ENCODE results near the gene OR2AG2.

OR2AG2 gene

GRCh38 chr11:6736495-6737121, 35.2 kb downstream of the OR2AG2 start:
- no peaks in the 10 kb centered on the region for H3K27me3 ChIP-seq (ENCODE audit: control insufficient read depth, insufficient read depth, low read length)
- H3K4me3 ChIP-seq (ENCODE audit: low read depth, low read length): no peak overlapping the region
- no peaks in the 10 kb centered on the region for H3K9me3 ChIP-seq (ENCODE audit: control insufficient read depth, low read length)
- no peak overlapping the region for H3K9ac ChIP-seq
- no peak overlapping the region for H2AFZ ChIP-seq
- H3K4me2 ChIP-seq (ENCODE audit: low read length): no peak overlapping the region
- H3K79me2 ChIP-seq: no peaks in the 10 kb centered on the region
- TF ChIP-seq CTCF (IDR thresholded peaks at IDR 0.05): no peak
- H3K36me3 ChIP-seq (ENCODE audit: control insufficient read depth, insufficient read depth, low read length): no peaks in the 10 kb centered on the region
- no peaks in the 10 kb centered on the region for H3K4me1 ChIP-seq
- no peak overlapping the region for H3K27ac ChIP-seq

DNA sequence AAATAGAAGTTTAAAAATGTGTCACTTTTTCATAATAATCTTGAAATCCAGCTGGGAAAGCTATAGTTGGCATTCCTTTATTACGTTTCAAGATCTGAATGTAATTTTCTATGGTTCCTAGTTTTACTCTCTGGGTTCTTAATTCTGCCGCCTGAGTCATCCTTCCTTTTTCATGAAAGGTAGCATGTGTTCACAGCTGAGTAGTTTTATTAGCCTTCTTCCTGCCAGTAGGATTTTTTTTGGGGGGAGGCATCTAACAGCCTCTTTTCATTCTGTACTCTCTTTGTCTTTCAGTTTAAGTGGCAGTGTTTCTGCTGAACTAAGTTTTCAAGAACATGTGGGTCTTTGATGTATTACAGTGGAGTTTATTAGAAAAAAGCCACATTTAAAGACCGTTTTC, 36.5 kb downstream of the OR2AG2 start:
- Histone ChIP-seq H3K36me3 (ENCODE audit: control insufficient read depth, insufficient read depth, low read length) (no peaks in the 10 kb centered on the region), H3K4me1 (no peaks in the 10 kb centered on the region)

GRCh38 chr11:6734616-6735015, 37.2 kb downstream of the OR2AG2 start:
- H2AFZ ChIP-seq: no peak overlapping the region
- H3K4me3 ChIP-seq (ENCODE audit: low read depth, low read length): no peak overlapping the region
- H3K4me1 ChIP-seq: no peaks in the 10 kb centered on the region
- H3K9ac ChIP-seq: no peak overlapping the region
- H3K36me3 ChIP-seq (ENCODE audit: control insufficient read depth, insufficient read depth, low read length): no peaks in the 10 kb centered on the region
- no peaks in the 10 kb centered on the region for H3K79me2 ChIP-seq
- H3K27ac ChIP-seq: no peak overlapping the region
- no peak for TF ChIP-seq CTCF (IDR thresholded peaks at IDR 0.05)
- H3K9me3 ChIP-seq (ENCODE audit: control insufficient read depth, low read length): no peaks in the 10 kb centered on the region
- no peaks in the 10 kb centered on the region for H3K27me3 ChIP-seq (ENCODE audit: control insufficient read depth, insufficient read depth, low read length)
- H3K4me2 ChIP-seq (ENCODE audit: low read length): no peak overlapping the region

More for the DNA sequence above, 36.5 kb downstream of the OR2AG2 start:
- Histone ChIP-seq H3K79me2 (no peaks in the 10 kb centered on the region), H3K27ac (no peak overlapping the region), H3K9me3 (ENCODE audit: control insufficient read depth, low read length) (no peaks in the 10 kb centered on the region), H2AFZ (no peak overlapping the region), H3K4me2 (ENCODE audit: low read length) (no peak overlapping the region), H3K9ac (no peak overlapping the region), H3K4me3 (ENCODE audit: low read depth, low read length) (no peak overlapping the region), H3K27me3 (ENCODE audit: control insufficient read depth, insufficient read depth, low read length) (no peaks in the 10 kb centered on the region)
- TF ChIP-seq CTCF (IDR thresholded peaks at IDR 0.05): no peak

DNA sequence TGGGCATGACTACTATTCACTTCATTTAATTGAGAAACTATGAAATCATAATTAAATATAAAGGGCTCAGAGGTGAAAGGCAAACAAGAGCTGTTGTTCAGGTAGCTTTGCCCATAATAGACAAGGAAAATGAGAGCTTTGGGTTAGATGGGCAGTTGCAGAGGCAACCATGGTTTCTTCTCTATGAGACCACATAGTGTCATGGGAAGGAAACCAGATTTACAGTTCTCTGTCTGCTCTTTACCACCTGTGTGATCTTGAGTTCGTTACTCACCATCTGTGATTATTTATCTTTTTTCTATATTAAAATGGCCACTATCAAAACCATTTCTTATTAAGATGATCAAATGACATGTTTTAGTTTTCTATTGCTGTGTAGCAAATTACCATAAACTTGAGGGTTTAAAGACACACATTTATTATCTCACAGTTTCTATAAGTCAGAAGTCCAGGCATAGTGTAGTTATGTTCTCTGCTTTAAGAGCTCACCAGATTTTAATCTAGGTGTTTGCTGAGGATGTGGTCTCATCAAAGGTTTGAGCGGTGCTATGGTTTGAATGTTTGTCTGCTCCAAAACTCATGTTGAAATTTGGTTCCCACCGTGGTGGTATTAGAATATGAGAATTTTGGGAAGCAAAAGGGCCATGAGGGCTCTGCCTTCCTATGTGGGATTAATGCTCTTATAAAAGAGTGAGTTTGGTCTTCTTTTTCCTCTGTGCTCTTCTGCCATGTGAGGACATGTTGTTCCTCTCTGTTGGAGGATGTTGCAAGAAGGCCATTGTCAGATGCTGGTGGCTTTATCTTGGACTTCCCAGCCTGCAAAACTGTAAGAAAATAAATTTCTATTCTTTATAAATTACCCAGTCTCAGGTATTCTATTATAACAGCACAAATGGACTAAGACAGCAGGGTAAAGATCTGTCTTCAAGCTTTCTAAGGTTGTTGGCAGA, 38.2 kb downstream of the OR2AG2 start:
- Histone ChIP-seq H3K79me2 (no peaks in the 10 kb centered on the region), H3K4me2 (ENCODE audit: low read length) (no peak overlapping the region), H3K4me3 (ENCODE audit: low read depth, low read length) (no peak overlapping the region), H3K4me1 (no peaks in the 10 kb centered on the region), H3K9ac (no peak overlapping the region), H3K36me3 (ENCODE audit: control insufficient read depth, insufficient read depth, low read length) (no peaks in the 10 kb centered on the region), H3K27me3 (ENCODE audit: control insufficient read depth, insufficient read depth, low read length) (no peaks in the 10 kb centered on the region), H3K9me3 (ENCODE audit: control insufficient read depth, low read length) (no peaks in the 10 kb centered on the region), H2AFZ (no peak overlapping the region), H3K27ac (no peak overlapping the region)
- no peak for TF ChIP-seq CTCF (IDR thresholded peaks at IDR 0.05)
